SK-N-SH (cell line): ENCODE data around the gene ACTR2. TPM values are rescaled to one million over a fixed set of nuclear protein-coding genes. Genes with fewer than 3 reads are reported as not detected.
"Not testable (repeated sequence)": the region's sequence is repeated elsewhere in the genome, so short reads cannot be mapped to it uniquely, and the experiment has no call there.

Source experiments
- CTCF ChIA-PET: fragments of 300-600, 350-600 bp; formaldehyde crosslinking; extraction: SDS; loops from one replicate; lab custom pipeline; 2021; lab: Yijun Ruan, JAX
- POLR2A ChIA-PET: fragments of 350-600 bp; sonication (Branson Sonifier 250); formaldehyde crosslinking; extraction: SDS; loops from one replicate; lab custom pipeline; 2020; ENCODE audit warnings: antibody characterized with exemption, inconsistent platforms; lab: Yijun Ruan, JAX
- DNase-seq: peaks from one replicate; pipeline ENCODE4 v3.0.0; 2012
- H2AFZ ChIP-seq: fragments of 200-600 bp; sonication (generic); 2 replicates; pipeline ENCODE4 v1.8.1; 2016; ENCODE audit warnings: antibody characterized with exemption, mild to moderate bottlenecking, low read depth
- H3F3A ChIP-seq: fragments of 200-600 bp; sonication (generic); replicated peaks from 2 replicates; pipeline ENCODE3; 2016; ENCODE audit warnings: antibody characterized with exemption, mild to moderate bottlenecking; ENCODE audit not compliant: insufficient read depth
- H3K27ac ChIP-seq, 2 experiments: fragments of 200-500 bp in 1 of 2; fragments of 200-600 bp in 1 of 2; sonication (Bioruptor generic) in 1 of 2; sonication (generic), shearing (Covaris generic) in 1 of 2; 2 replicates each; pipeline versions ENCODE4 v1.5.1 to v1.6.1; 2014 to 2016; ENCODE audit warnings: low read depth in 2 of 2, inconsistent platforms in 1 of 2, low read length in 1 of 2, mild to moderate bottlenecking in 1 of 2, mixed read lengths in 1 of 2
- H3K27me3 ChIP-seq: fragments of 200-600 bp; sonication (generic), shearing (Covaris generic); 2 replicates; pipeline ENCODE4 v1.6.1; 2016; ENCODE audit warnings: mixed run types; ENCODE audit not compliant: insufficient read depth
- H3K36me3 ChIP-seq, 2 experiments: fragments of 200-500 bp in 1 of 2; fragments of 200-600 bp in 1 of 2; sonication (Bioruptor generic) in 1 of 2; sonication (generic) in 1 of 2; replicated peaks in 1 of 2; 2 replicates each; pipeline versions ENCODE3 to v1.5.1; 2014 to 2016; ENCODE audit warnings: low read length in 1 of 2, mild to moderate bottlenecking in 1 of 2; ENCODE audit not compliant: insufficient read depth in 2 of 2, control insufficient read depth in 1 of 2
- H3K4me1 ChIP-seq, 2 experiments: fragments of 200-500 bp in 1 of 2; fragments of 200-600 bp in 1 of 2; sonication (Bioruptor generic) in 1 of 2; sonication (generic), shearing (Covaris generic) in 1 of 2; 2 replicates each; pipeline versions ENCODE4 v1.5.1 to v1.6.1; 2014 to 2016; ENCODE audit warnings: low read depth in 1 of 2, low read length in 1 of 2, mixed run types in 1 of 2; ENCODE audit not compliant: insufficient read depth in 2 of 2, control insufficient read depth in 1 of 2
- H3K4me2 ChIP-seq: fragments of 200-600 bp; sonication (generic), shearing (Covaris generic); 2 replicates; pipeline ENCODE4 v1.6.1; 2017; ENCODE audit warnings: mixed run types
- H3K4me3 ChIP-seq, 2 experiments: fragments of 200-500 bp in 1 of 2; fragments of 200-600 bp in 1 of 2; sonication (Bioruptor generic) in 1 of 2; sonication (generic), shearing (Covaris generic) in 1 of 2; 2 replicates each; pipeline versions ENCODE4 v1.5.1 to v1.8.1; 2014 to 2016; ENCODE audit warnings: low read depth in 2 of 2, inconsistent platforms in 1 of 2, low read length in 1 of 2, mild to moderate bottlenecking in 1 of 2, mixed read lengths in 1 of 2, moderate library complexity in 1 of 2
- H3K79me2 ChIP-seq: fragments of 200-600 bp; sonication (generic); 2 replicates; pipeline ENCODE4 v1.8.1; 2017; ENCODE audit warnings: mild to moderate bottlenecking; ENCODE audit not compliant: insufficient read depth
- H3K9ac ChIP-seq: fragments of 200-600 bp; sonication (generic); 2 replicates; pipeline ENCODE4 v1.6.1; 2017; ENCODE audit warnings: mixed run types
- H3K9me2 ChIP-seq: fragments of 200-600 bp; sonication (generic); 2 replicates; pipeline ENCODE4 v1.6.1; 2017; ENCODE audit warnings: mixed run types
- H3K9me3 ChIP-seq: fragments of 200-600 bp; sonication (generic); 2 replicates; pipeline ENCODE4 v1.6.1; 2017; ENCODE audit warnings: mixed run types, mild to moderate bottlenecking, moderate library complexity
- H4K20me1 ChIP-seq: fragments of 200-600 bp; sonication (generic); 2 replicates; pipeline ENCODE4 v1.6.1; 2017; ENCODE audit warnings: mild to moderate bottlenecking, mixed run types; ENCODE audit not compliant: insufficient read depth
- ELF1 ChIP-seq: IDR thresholded peaks from 2 replicates; pipeline ENCODE4 v1.4.0; 2012
- EP300 ChIP-seq, 2 experiments: IDR thresholded peaks; 2 replicates each; pipeline versions ENCODE4 v1.4.0 to v1.6.1; 2012; ENCODE audit warnings: borderline replicate concordance in 1 of 2, low read depth in 1 of 2, low read length in 1 of 2
- EZH2phosphoT487 ChIP-seq: fragments of 200-600 bp; sonication (generic); IDR thresholded peaks from 2 replicates; pipeline ENCODE4 v1.6.1; 2017; ENCODE audit warnings: low read depth, mixed run types, mild to moderate bottlenecking, antibody characterized with exemption, moderate library complexity, borderline replicate concordance
- FOSL2 ChIP-seq: IDR thresholded peaks from 2 replicates; pipeline ENCODE4 v1.4.0; 2012; ENCODE audit warnings: low read depth, mild to moderate bottlenecking, moderate library complexity, borderline replicate concordance
- JUND ChIP-seq: IDR thresholded peaks from 2 replicates; pipeline ENCODE4 v1.4.0; 2012
- MXI1 ChIP-seq: IDR thresholded peaks from 2 replicates; pipeline ENCODE4 v1.6.1; 2012; ENCODE audit warnings: mild to moderate bottlenecking, low read depth, low read length, improper control_type of control experiment
- NRF1 ChIP-seq: IDR thresholded peaks from 2 replicates; pipeline ENCODE4 v1.6.1; 2012; ENCODE audit warnings: low read depth, mild to moderate bottlenecking, low read length
- RAD21 ChIP-seq: IDR thresholded peaks from 2 replicates; pipeline ENCODE4 v1.6.1; 2012; ENCODE audit warnings: mild to moderate bottlenecking, low read length
- SIN3A ChIP-seq: IDR thresholded peaks from 2 replicates; pipeline ENCODE4 v1.6.1; 2012; ENCODE audit warnings: low read depth, mild to moderate bottlenecking, low read length, moderate library complexity, borderline replicate concordance
- SMC3 ChIP-seq: IDR thresholded peaks from 2 replicates; pipeline ENCODE4 v1.6.1; 2012; ENCODE audit warnings: low read depth, low read length, improper control_type of control experiment
- TAF1 ChIP-seq: IDR thresholded peaks from 2 replicates; pipeline ENCODE4 v1.6.1; 2012; ENCODE audit warnings: low read depth, mild to moderate bottlenecking, low read length, moderate library complexity, borderline replicate concordance
- TCF12 ChIP-seq: IDR thresholded peaks from 2 replicates; pipeline ENCODE4 v1.4.0; 2012
- WGBS: methylation state at CpG from one replicate; pipeline ENCODE4 v1.1.6; 2017; ENCODE audit warnings: low lambda C conversion rate; 5-methylcytosine and 5-hydroxymethylcytosine counted together
- polyA plus RNA-seq, 3 experiments: library from polyadenylated mRNA; depleted of rRNA; stranded (reverse); fragments of >200 nt; gene quantifications; 2 replicates each; pipeline ENCODE4 v1.2.3, GENCODE V29; 2012
- TF ChIP-seq, protein P1 (sequence below): IDR thresholded peaks from 2 replicates; pipeline ENCODE4 v1.6.1; 2012; ENCODE audit warnings: mild to moderate bottlenecking, low read depth, low read length, moderate library complexity
- TF ChIP-seq, protein P2 (sequence below): IDR thresholded peaks from 2 replicates; pipeline ENCODE4 v1.4.0; 2012; ENCODE audit warnings: low read depth, borderline replicate concordance
- TF ChIP-seq, protein P3 (sequence below): IDR thresholded peaks from 2 replicates; pipeline ENCODE4 v1.4.0; 2012; ENCODE audit warnings: low read depth, borderline replicate concordance
- TF ChIP-seq, protein P4 (sequence below): fragments of 200-600 bp; sonication (generic); IDR thresholded peaks from 2 replicates; pipeline ENCODE4 v1.6.1; 2017; ENCODE audit warnings: antibody characterized with exemption, mild to moderate bottlenecking, moderate library complexity

The ACTR2 gene
- polyA plus RNA-seq, 1 of the 3 experiments (the other 2 are of a cell fraction): 53.0 TPM

DNA sequence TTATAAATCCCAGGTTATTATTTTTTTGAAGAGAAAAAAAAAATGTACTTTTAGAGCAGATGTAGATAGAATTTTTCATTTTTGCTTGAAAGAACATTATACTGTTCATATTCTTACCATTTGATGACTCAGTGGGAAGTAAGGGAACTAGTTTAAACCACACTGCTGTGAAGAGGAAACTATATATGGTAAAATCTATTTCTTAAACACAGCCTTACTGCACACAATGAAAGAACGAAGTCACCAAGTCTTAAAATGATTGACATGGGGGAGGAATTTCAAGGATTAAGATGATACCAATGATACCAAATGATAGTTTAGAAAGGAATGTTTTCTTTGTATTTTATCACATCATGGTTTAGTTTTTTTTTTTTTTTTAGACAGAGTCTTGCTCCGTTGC is 5.0 kb downstream of the ACTR2 start (continued):
- no peak for TF ChIP-seq EZH2phosphoT487

DNA sequence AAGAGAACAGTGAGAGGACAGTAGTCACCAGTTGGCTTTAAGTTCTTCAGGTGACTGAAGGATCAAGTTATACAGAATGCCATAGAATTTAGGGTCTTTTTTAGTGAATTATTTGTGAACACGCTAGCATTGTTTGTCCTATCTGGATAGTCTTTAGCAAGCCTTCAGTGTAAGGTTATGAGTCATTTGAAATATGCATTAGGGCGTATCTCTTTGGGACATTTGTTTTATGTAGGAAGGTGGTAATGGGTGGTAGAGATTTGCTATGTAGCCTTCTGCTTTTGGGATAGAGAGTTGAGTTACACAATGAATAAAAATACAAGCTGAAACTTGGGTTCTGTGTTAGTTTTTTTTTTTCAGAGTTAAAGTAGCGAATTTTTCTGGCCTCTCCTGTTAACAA is 13.0 kb downstream of the ACTR2 start:
- no peak overlapping the region for H3K4me2 ChIP-seq
- CTCF ChIA-PET: no interaction called here
- H4K20me1 ChIP-seq: peaks cover 83% of the 10 kb centered on the region
- H3K4me3 ChIP-seq: no peak overlapping the region
- no peaks in the 10 kb centered on the region for H3K27me3 ChIP-seq
- no peak overlapping the region for H2AFZ ChIP-seq
- H3F3A ChIP-seq: peaks cover 9% of the 10 kb centered on the region
- H3K9me3 ChIP-seq: no peaks in the 10 kb centered on the region
- POLR2A ChIA-PET: no interaction called here
- peaks cover 40 to 74% of the 10 kb centered on the region in 2 experiments for H3K36me3 ChIP-seq
- no peaks in the 10 kb centered on the region for H3K9me2 ChIP-seq
- H3K27ac ChIP-seq: no peak overlapping the region
- TF ChIP-seq NRF1: no peak
- TF ChIP-seq, protein P1, sequence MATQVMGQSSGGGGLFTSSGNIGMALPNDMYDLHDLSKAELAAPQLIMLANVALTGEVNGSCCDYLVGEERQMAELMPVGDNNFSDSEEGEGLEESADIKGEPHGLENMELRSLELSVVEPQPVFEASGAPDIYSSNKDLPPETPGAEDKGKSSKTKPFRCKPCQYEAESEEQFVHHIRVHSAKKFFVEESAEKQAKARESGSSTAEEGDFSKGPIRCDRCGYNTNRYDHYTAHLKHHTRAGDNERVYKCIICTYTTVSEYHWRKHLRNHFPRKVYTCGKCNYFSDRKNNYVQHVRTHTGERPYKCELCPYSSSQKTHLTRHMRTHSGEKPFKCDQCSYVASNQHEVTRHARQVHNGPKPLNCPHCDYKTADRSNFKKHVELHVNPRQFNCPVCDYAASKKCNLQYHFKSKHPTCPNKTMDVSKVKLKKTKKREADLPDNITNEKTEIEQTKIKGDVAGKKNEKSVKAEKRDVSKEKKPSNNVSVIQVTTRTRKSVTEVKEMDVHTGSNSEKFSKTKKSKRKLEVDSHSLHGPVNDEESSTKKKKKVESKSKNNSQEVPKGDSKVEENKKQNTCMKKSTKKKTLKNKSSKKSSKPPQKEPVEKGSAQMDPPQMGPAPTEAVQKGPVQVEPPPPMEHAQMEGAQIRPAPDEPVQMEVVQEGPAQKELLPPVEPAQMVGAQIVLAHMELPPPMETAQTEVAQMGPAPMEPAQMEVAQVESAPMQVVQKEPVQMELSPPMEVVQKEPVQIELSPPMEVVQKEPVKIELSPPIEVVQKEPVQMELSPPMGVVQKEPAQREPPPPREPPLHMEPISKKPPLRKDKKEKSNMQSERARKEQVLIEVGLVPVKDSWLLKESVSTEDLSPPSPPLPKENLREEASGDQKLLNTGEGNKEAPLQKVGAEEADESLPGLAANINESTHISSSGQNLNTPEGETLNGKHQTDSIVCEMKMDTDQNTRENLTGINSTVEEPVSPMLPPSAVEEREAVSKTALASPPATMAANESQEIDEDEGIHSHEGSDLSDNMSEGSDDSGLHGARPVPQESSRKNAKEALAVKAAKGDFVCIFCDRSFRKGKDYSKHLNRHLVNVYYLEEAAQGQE: no peak
- TF ChIP-seq EP300 (IDR thresholded peaks at IDR 0.05; ENCODE audit: borderline replicate concordance in 1 of 2, low read depth in 1 of 2, low read length in 1 of 2): no peak
- TF ChIP-seq JUND: no peak
- TF ChIP-seq, protein P2, sequence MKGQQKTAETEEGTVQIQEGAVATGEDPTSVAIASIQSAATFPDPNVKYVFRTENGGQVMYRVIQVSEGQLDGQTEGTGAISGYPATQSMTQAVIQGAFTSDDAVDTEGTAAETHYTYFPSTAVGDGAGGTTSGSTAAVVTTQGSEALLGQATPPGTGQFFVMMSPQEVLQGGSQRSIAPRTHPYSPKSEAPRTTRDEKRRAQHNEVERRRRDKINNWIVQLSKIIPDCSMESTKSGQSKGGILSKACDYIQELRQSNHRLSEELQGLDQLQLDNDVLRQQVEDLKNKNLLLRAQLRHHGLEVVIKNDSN: no peak
- no peak for TF ChIP-seq SIN3A
- no peak for TF ChIP-seq FOSL2
- no peak for TF ChIP-seq TCF12
- TF ChIP-seq, protein P3, sequence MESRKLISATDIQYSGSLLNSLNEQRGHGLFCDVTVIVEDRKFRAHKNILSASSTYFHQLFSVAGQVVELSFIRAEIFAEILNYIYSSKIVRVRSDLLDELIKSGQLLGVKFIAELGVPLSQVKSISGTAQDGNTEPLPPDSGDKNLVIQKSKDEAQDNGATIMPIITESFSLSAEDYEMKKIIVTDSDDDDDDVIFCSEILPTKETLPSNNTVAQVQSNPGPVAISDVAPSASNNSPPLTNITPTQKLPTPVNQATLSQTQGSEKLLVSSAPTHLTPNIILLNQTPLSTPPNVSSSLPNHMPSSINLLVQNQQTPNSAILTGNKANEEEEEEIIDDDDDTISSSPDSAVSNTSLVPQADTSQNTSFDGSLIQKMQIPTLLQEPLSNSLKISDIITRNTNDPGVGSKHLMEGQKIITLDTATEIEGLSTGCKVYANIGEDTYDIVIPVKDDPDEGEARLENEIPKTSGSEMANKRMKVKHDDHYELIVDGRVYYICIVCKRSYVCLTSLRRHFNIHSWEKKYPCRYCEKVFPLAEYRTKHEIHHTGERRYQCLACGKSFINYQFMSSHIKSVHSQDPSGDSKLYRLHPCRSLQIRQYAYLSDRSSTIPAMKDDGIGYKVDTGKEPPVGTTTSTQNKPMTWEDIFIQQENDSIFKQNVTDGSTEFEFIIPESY: no peak
- no peak for TF ChIP-seq RAD21
- TF ChIP-seq, protein P4, sequence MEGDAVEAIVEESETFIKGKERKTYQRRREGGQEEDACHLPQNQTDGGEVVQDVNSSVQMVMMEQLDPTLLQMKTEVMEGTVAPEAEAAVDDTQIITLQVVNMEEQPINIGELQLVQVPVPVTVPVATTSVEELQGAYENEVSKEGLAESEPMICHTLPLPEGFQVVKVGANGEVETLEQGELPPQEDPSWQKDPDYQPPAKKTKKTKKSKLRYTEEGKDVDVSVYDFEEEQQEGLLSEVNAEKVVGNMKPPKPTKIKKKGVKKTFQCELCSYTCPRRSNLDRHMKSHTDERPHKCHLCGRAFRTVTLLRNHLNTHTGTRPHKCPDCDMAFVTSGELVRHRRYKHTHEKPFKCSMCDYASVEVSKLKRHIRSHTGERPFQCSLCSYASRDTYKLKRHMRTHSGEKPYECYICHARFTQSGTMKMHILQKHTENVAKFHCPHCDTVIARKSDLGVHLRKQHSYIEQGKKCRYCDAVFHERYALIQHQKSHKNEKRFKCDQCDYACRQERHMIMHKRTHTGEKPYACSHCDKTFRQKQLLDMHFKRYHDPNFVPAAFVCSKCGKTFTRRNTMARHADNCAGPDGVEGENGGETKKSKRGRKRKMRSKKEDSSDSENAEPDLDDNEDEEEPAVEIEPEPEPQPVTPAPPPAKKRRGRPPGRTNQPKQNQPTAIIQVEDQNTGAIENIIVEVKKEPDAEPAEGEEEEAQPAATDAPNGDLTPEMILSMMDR: no peak
- no peak for TF ChIP-seq TAF1
- TF ChIP-seq ELF1: no peak
- TF ChIP-seq SMC3: no peak
- TF ChIP-seq MXI1: no peak
- TF ChIP-seq, all 33 proteins: peak for 0
- Histone ChIP-seq H3K9ac (no peak overlapping the region), H3K79me2 (peaks cover 100% of the 10 kb centered on the region), H3K4me1 (no peaks in the 10 kb centered on the region; a peak in 1 of 4 replicates)
- WGBS: 85% methylated on average over 3 of the region's 3 CpGs
- no peak for DNase-seq

DNA sequence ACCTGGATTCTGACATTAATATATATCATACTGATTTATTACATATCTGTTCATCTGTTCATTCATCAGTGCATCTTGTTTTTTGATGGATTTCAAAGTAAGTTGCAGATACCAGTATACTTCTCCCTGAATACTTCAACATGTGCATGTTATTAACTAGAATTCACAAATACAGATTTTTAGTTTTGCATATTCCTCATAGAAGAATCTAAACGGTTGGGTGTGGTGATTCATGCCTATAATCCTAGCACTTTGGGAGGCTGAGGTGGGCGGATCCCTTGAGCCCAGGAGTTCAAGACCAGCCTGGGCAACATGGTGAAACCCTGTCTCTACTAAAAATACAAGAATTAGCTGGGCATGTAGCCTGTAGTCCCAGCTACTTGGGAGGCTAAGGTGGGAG is 16.8 kb downstream of the ACTR2 start:
- peaks cover 64% of the 10 kb centered on the region for H4K20me1 ChIP-seq
- H3K9me3 ChIP-seq, H3K4me1 ChIP-seq, H3F3A ChIP-seq, H3K4me3 ChIP-seq, H3K9ac ChIP-seq, POLR2A ChIA-PET, H3K27ac ChIP-seq, H3K4me2 ChIP-seq, H2AFZ ChIP-seq, H3K9me2 ChIP-seq, H3K27me3 ChIP-seq, DNase-seq: not testable (repeated sequence)
- H3K36me3 ChIP-seq: peaks cover 56 to 92% of the 10 kb centered on the region in 2 experiments
- CTCF ChIA-PET: interaction anchor here (0.6 kb wide), 1 partner anchor 39 kb away, joined by 3 read pairs; no protein-coding TSS in a partner anchor
- WGBS: 70% methylated on average over 2 of the region's 2 CpGs
- peaks cover 100% of the 10 kb centered on the region for H3K79me2 ChIP-seq
